Epithelial cell of alveolus of lung (primary cell): Measurements from ENCODE around the gene MLLT6. TPM values are rescaled to one million over a fixed set of nuclear protein-coding genes. Genes with fewer than 3 reads are reported as not detected.

Source experiments
- total RNA-seq: library from RNA; depleted of rRNA; stranded (reverse); fragments of >200 nt; gene quantifications from 2 replicates; pipeline ENCODE4 v1.2.1, GENCODE V29; 2015

The MLLT6 gene
- total RNA-seq = 15.4 and 37.1 TPM in 2 replicates

DNA sequence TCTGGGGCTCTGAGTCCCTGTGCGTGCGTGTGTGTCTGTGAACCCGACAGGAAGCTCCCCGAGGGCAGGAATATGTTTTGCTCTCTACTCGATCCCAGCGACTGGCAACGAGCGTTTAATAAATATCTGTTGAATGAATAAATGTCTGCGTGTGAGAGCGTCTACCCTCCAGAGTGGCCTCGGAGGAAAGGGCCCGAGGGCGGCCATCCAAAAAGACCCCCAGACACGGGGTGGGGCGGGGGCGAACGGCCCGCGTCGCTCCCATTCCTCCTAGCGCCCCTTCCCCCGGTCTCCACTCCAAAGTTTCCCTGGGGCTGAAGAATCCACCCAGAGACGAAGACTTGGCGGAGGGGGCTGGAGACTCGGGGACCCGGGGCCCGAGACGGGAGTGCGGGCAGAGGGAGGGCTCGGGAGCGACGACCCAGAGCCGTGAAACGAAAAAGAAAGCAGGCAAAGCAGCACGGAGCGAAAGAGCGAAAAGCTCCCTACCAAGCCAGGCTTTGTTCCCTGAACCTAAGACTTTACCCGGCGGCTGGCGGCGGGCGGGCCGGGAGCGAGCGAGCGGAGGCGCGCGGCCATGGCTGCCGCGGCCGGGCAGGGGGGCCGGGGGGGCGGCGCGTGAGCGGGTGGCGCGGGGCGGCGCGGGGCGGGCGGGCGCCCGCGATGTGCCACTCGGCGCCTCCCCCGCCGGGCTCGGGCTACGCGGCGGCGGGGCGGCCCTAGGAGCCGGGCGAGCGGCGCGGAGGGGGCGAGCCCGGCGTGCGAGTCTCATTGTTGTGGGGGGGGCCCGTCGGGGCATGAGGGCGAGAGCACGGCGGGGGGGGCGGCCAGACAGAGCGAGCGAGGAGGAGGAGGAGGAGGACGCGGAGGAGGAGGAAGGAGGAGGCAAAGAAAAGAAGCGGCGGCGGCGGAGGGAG lies at the start of gene MLLT6:
Gene MLLT6 (plus strand): TSS at position 668 of the 917 bp plus-strand sequence. CDS start 360 bp downstream, outside the sequence.

DNA sequence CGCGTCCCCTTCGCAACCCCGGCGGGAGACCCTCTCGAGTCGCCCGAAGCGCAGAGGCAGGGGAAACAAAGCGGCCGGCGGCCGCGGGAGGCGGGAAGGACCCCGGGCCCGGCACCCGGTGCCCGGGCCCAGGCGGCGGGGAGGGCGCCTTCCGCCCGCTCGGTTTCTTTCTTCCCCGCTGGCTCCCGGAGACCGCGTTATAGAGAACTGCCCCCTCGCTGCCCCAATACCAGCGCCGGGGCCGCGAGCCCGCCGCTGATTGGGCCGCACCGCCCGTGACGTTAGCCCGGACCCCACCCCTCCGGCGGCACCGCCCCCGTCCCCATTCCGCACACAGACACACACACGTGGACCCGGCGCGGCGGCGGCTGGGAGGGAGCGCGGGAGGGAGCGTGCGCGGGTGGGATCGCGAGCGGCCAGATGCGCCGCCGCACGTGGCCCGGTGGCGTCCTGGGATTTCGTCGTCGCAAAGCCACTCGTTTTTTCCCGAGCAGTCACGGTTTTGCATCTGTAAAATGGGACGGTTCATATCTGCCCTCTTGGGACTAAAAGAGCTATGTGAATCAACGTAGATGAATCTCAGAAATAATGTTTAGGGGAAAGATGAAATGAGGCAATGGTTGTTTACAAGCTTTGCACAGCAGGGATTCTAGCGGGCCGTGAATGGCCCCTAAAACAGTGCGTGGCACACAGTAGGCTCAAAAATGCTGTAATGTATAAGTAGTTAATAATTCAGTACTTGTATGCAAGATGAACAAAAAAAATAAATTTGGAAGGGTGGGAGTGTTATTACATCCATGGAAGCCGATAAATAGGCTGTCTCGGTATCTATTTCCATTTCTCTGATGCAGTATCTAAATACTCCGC lies 30.1 kb upstream of the MLLT6 start, which contains the start of gene EPOP:
Gene EPOP (minus strand): TSS at position 209 of the 867 bp plus-strand sequence. CDS start 462 bp downstream, outside the sequence.

DNA sequence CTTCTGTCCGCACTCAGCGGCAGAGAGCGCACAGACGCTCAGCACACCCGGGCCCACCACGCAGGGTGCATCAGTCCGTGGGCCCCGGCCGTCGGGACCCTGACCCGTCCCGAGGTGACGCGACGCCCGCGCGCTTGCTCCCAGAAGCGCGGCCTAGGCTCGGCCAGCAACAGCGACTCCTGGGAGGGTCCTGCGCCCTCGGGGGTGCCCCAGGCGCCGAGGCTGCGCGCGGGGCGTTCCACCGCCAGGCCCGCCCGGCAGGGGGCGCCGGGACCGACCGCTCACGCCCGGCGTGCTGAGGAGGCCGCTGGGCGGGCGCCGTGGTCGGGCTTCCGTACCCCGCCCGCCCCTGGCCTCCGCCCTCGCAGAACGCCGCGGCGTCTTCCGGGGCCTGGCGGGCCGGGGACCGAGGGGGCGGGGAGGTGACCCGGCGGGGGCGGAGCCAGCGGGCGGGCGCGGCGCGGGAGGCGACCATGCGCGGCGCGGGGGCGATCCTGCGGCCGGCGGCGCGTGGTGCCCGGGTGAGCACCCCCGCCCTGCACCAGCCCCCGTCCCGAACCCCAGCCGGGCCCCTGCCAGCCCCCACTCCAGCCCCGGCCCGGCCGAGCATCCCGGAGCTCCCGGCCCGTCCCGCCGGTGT lies 24.9 kb downstream of the MLLT6 start, which contains the start of gene CISD3:
Gene CISD3 (plus strand): TSS at position 456 of the 640 bp plus-strand sequence. CDS start 18 bp downstream, at position 474.

DNA sequence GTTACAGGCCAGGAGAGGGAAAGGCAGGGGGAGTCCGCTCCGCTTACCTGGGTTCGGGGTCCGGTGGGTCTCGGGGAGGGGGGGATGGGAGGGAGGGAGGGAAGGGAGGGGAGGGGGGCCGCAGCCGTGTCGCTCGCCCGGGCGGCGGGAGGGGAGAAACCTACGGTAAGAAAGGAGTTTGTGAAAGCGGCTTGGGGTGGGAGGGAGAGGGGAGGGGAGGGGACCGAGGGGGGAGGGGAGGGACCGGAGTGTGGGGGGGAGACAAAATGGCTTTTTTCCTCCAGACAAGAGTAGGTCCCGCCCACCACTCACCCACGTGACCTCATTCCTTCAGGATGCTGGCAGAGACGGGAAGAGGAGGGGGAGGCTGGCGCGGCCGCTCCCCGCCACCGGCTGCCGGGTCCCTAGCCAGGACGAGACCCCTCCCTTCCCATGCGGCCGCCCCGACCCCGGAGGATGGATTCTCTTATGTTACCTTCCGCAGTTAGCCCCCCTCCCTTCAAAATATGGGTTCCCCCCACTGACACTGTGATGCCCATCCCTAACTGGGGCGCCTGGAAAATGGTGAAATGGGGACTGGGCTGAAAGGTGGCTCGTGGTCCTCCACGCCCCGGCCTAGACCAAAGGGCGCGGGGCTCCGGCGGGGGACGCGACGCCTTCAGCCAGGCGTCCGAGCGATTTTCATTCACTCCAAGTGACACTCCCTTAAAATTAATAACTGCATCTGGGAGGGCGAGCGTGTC lies 43.2 kb downstream of the MLLT6 start, which contains the start of gene PCGF2:
Gene PCGF2 (minus strand): TSS at position 188 of the 743 bp plus-strand sequence. CDS start 7,934 bp downstream, outside the sequence.

DNA sequence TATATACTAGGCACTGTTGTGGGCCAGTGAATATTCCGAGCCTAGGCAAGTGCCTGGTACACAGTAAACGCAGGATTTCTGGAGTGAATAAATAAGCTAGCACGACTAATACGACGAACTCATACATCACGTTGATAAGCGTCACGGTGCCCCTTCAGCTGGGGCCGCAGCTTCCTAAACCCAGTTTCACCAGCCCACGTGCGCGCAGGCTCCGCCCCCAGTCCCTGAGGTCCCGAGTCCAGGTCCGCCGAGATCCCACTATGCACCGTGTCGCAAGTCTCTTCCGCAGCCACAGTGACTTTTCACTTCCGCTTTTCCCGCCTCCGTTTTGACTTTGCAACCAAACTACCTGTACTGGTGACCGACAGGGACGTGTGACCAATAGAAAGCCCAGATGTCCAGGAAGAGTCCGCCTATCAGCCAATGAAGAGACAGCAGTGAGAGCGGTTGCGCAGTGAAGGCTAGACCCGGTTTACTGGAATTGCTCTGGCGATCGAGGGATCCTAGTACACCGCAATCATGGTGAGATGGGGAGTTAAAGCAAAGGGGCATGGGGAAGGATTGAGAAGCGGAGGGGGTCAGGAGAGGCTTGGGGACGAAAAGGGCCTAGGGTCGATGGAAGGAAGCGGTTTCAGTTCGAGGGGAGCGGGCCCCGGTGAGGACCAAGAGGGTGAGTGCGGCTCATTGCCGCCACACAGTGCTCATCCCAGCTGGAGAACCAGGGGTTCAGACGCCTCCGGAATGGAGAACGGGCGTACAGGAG lies 47.4 kb downstream of the MLLT6 start, which contains the start of gene PSMB3:
Gene PSMB3 (plus strand): TSS at position 434 of the 763 bp plus-strand sequence. CDS start 86 bp downstream, at position 520.

Other genes with a start within 250 kb of the MLLT6 start
- gene SRCIN1, start 99.3 kb upstream of the MLLT6 start, total RNA-seq = not detected in 2 replicates
- 2.1 and 3.4 TPM in 2 replicates for gene EPOP, start 30.3 kb upstream of the MLLT6 start, total RNA-seq
- gene CISD3, start 25.1 kb downstream of the MLLT6 start, total RNA-seq = 5.4 and 8.7 TPM in 2 replicates
- 6.3 and 15.2 TPM in 2 replicates for gene PCGF2, start 43.1 kb downstream of the MLLT6 start, total RNA-seq
- gene PSMB3, start 47.5 kb downstream of the MLLT6 start, total RNA-seq = 199 and 334 TPM in 2 replicates
- gene PIP4K2B, start 94.3 kb downstream of the MLLT6 start, total RNA-seq = 38.3 and 41.2 TPM in 2 replicates
- gene CWC25, start 120.0 kb downstream of the MLLT6 start, total RNA-seq = 7.4 and 9.1 TPM in 2 replicates
- gene RPL23, start 148.4 kb downstream of the MLLT6 start, total RNA-seq = 1,457 and 2,542 TPM in 2 replicates
- 135 and 232 TPM in 2 replicates for gene LASP1, start 164.8 kb downstream of the MLLT6 start, total RNA-seq